ENCODE measurements around the gene NCR3LG1.
A peak's percentile ranks its signal among the peaks of the same experiment; 100 is the strongest.
"Not testable (repeated sequence)": the region's sequence is repeated elsewhere in the genome, so short reads cannot be mapped to it uniquely, and the experiment has no call there.

NCR3LG1 gene

DNA sequence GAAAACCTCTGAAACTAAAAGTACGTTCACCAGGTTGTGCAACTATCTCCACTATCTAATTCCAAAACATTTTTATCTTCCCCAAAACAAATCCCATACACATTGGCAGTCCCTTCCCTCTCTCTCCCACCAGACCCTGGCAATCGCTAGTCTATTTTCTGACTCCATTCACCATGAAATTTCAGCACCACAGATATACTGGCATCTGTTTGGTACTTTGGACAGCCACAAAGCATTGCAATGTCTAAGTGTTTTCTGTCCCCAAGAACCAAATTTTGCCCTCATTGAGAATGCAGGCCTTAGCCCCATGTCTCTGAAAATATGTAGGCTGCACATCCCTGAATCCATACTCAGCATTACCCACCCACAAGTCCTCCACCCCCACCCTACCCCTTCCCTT is 64.9 kb downstream of the NCR3LG1 start:
- TF ChIP-seq POLR2A (IDR thresholded peaks at IDR 0.05; ENCODE audit: extremely low read depth, insufficient read length) (no peak), MYC (IDR thresholded peaks at IDR 0.05; ENCODE audit: low read depth, low read length) (no peak)
- TF ChIP-seq, protein P1, sequence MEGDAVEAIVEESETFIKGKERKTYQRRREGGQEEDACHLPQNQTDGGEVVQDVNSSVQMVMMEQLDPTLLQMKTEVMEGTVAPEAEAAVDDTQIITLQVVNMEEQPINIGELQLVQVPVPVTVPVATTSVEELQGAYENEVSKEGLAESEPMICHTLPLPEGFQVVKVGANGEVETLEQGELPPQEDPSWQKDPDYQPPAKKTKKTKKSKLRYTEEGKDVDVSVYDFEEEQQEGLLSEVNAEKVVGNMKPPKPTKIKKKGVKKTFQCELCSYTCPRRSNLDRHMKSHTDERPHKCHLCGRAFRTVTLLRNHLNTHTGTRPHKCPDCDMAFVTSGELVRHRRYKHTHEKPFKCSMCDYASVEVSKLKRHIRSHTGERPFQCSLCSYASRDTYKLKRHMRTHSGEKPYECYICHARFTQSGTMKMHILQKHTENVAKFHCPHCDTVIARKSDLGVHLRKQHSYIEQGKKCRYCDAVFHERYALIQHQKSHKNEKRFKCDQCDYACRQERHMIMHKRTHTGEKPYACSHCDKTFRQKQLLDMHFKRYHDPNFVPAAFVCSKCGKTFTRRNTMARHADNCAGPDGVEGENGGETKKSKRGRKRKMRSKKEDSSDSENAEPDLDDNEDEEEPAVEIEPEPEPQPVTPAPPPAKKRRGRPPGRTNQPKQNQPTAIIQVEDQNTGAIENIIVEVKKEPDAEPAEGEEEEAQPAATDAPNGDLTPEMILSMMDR (IDR thresholded peaks at IDR 0.05; ENCODE audit: low read depth, low read length) = no peak
- TF ChIP-seq, protein P2, sequence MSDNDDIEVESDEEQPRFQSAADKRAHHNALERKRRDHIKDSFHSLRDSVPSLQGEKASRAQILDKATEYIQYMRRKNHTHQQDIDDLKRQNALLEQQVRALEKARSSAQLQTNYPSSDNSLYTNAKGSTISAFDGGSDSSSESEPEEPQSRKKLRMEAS (IDR thresholded peaks at IDR 0.05; ENCODE audit: low read depth, low read length) = no peak

DNA sequence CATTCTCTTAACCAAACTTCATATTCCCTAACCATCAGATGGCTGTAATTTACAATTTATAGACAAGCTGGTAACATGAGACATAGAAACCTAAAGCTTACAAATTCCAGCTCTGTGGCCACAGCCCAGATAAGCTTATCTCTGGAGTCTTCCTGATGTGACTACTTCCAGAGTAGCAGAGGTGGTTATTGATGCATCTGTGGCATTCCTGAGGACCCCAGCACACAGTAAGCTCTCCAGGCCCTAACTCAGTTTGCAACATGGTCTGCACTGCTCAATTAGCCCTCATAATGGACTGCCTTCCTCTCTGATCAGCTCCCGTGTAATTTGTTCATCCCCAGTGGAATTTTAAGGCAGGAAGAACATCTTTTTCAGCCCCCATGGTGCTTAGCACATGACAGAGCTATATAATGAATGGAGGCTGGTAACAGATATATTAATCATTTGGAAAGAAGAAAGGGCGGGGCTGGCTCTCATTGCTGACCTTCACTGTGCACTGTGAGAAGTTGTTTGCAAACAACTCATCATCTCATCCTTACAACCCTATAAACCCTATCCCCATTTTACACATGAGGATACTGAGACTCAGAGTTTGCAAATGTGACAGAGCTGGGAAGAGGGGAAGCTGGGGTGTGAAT is 67.0 kb downstream of the NCR3LG1 start:
- DNase-seq (ENCODE audit: low read depth) = no peak
- no peak overlapping the region for H3K4me3 ChIP-seq (ENCODE audit: low read depth, low read length)
- TF ChIP-seq, protein P1 (IDR thresholded peaks at IDR 0.05; ENCODE audit: low read depth, low read length) = no peak
- no peak for TF ChIP-seq MYC (IDR thresholded peaks at IDR 0.05; ENCODE audit: low read depth, low read length)
- no peak for TF ChIP-seq POLR2A (IDR thresholded peaks at IDR 0.05; ENCODE audit: extremely low read depth, insufficient read length)
- TF ChIP-seq, protein P2 (IDR thresholded peaks at IDR 0.05; ENCODE audit: low read depth, low read length) = no peak

More for the DNA sequence above, 64.9 kb downstream of the NCR3LG1 start:
- no peak for DNase-seq (ENCODE audit: low read depth)
- no peak overlapping the region for H3K4me3 ChIP-seq (ENCODE audit: low read depth, low read length)

DNA sequence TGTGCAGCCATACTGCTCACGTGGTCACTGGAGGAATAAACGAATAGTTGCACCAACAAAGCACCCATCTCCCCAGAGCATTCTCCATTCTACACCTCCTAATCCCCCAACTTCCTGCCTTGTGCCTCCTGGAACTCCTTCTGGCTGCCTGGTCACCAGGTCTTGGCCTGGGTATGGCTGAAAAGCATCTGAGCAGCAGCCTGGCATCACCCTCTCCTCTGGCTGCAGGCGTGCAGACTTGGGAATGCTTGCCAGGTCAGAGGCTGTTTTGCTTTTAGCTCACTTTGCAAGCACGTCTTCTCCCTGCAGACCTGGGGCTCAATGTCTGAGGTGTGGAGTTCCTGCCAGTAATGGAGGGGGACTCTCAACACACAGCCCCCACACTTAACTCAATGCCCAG is 70.2 kb downstream of the NCR3LG1 start:
- DNase-seq (ENCODE audit: low read depth) = no peak
- no peak for TF ChIP-seq POLR2A (IDR thresholded peaks at IDR 0.05; ENCODE audit: extremely low read depth, insufficient read length)
- TF ChIP-seq MYC (IDR thresholded peaks at IDR 0.05; ENCODE audit: low read depth, low read length) = no peak
- TF ChIP-seq, protein P1 (IDR thresholded peaks at IDR 0.05; ENCODE audit: low read depth, low read length) = no peak
- TF ChIP-seq, protein P2 (IDR thresholded peaks at IDR 0.05; ENCODE audit: low read depth, low read length) = no peak
- H3K4me3 ChIP-seq (ENCODE audit: low read depth, low read length) = no peak overlapping the region

DNA sequence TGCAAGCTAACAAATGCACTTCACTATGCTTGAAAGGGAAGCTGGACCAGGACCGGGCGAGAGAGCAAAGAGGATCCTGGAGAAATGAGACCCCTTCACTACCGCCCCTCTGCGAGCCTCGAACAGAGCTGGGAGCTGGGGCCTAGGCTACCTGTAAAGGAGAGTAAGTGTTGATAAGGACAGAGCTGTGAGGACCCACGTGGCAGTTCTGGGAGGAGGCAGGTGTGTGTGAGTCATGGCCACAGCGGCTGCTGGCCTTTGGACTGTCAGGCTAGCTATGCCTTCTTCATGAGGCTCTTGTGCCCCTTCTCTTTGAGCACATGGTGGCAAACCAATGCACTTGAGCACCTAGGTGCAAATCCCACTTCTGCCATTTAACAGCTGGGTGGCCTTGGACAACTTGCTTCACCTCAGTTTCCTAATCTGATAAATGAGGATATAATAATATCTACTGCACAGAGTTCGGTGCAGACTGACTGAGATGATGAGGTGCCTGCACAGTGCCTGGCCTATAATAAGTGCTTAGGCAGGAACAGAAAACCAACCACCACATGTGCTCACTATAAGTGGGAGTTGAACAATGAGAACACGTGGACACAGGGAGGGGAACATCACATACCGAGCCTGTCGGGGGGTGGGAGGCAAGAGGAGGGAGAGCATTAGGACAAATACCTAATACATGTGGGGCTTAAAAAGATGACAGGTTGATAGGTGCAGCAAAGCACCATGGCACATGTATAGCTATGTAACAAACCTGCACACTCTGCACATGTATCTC is 72.1 kb downstream of the NCR3LG1 start:
- TF ChIP-seq, protein P2 (IDR thresholded peaks at IDR 0.05; ENCODE audit: low read depth, low read length) = peak; percentile 49; the same call in 1 of the 2 replicates
- TF ChIP-seq, protein P1 (IDR thresholded peaks at IDR 0.05; ENCODE audit: low read depth, low read length) = no peak
- TF ChIP-seq POLR2A (IDR thresholded peaks at IDR 0.05; ENCODE audit: extremely low read depth, insufficient read length) (no peak), MYC (IDR thresholded peaks at IDR 0.05; ENCODE audit: low read depth, low read length) (no peak)
- H3K4me3 ChIP-seq (ENCODE audit: low read depth, low read length) = no peak overlapping the region
- DNase-seq (ENCODE audit: low read depth) = no peak

DNA sequence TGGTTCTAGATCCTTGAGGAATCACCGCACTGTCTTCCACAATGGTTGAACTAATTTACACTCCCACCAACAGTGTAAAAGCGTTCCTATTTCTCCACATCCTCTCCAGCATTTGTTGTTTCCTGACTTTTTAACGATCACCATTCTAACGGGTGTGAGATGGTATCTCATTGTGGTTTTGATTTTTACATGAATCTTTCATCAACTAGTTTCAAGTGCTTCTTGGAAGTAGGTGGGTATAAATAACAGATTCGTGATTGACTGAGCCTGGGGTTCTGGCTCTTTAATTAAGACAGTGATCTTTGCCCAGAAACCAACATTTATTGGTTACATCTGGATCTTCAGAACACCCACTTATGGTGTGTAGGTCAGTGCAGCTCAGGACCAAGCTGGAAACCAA is 74.6 kb downstream of the NCR3LG1 start:
- H3K4me3 ChIP-seq (ENCODE audit: low read depth, low read length) = not testable (repeated sequence)
- peak; percentile 51 for DNase-seq (ENCODE audit: low read depth)

Data from NB4 (cell line).